Measurements from ENCODE around the gene HEBP2. TPM values are rescaled to one million over a fixed set of nuclear protein-coding genes. Genes with fewer than 3 reads are reported as not detected.
A peak's percentile ranks its signal among the peaks of the same experiment; 100 is the strongest.

HEBP2 gene
- polyA plus RNA-seq, 10 donors: 32.4 to 50.4 (median 43.7) TPM

GRCh38 chr6:138450445-138450844 lies 46.4 kb downstream of the HEBP2 start:
- DNase-seq: no peak

GRCh38 chr6:138451043-138451442 lies 47.0 kb downstream of the HEBP2 start:
- DNase-seq: no peak

GRCh38 chr6:138454981-138455706 lies 51.1 kb downstream of the HEBP2 start:
- DNase-seq: no peak

- no peak for DNase-seq
Measured at GRCh38 chr6:138455746-138456400, 51.9 kb downstream of the HEBP2 start.

GRCh38 chr6:138456401-138456790 lies 52.4 kb downstream of the HEBP2 start:
- DNase-seq: no peak

- no peak for DNase-seq
Measured at GRCh38 chr6:138461647-138462046, 57.6 kb downstream of the HEBP2 start.

GRCh38 chr6:138464085-138464484 lies 60.1 kb downstream of the HEBP2 start:
- no peak for DNase-seq

GRCh38 chr6:138465007-138465645 lies 61.1 kb downstream of the HEBP2 start:
- peak in 1 of 3 donors; percentile 88 for DNase-seq

- no peak for DNase-seq
Measured at GRCh38 chr6:138467901-138468300, 63.9 kb downstream of the HEBP2 start.

- DNase-seq: no peak
Measured at GRCh38 chr6:138468320-138469015, 64.4 kb downstream of the HEBP2 start.

Other genes starting within 250 kb of the HEBP2 start
- 1 to 10 TPM in 8 of 10 donors, under 1 TPM in 2; 0.76 to 2.6 (median 1.6) TPM for gene ARFGEF3, start 242.3 kb upstream of the HEBP2 start, polyA plus RNA-seq (ENCODE audit: insufficient read length in 10 of 10)
- under 1 TPM in 2 of 10 donors, not detected in 8; 0.08 to 0.10 TPM for gene PBOV1, start 185.7 kb upstream of the HEBP2 start, polyA plus RNA-seq (ENCODE audit: insufficient read length in 10 of 10)
- not detected for gene SMIM28, start 26.3 kb upstream of the HEBP2 start, polyA plus RNA-seq (ENCODE audit: insufficient read length in 10 of 10)
- 10 to 100 TPM; 20.1 to 34.1 (median 23.9) TPM for gene NHSL1, start 95.3 kb downstream of the HEBP2 start, polyA plus RNA-seq (ENCODE audit: insufficient read length in 10 of 10)

Measured in muscle of back (tissue), 11 donors.